GM23338 (cell line): ENCODE results near the gene SLC23A2.
"Not testable (repeated sequence)": the region's sequence is repeated elsewhere in the genome, so short reads cannot be mapped to it uniquely, and the experiment has no call there.

Experiments used
- CTCF ChIP-seq, 2 experiments: fragments of 200-600 bp in 1 of 2; sonication (generic) in 1 of 2; conservative IDR thresholded peaks; 2 replicates each; pipeline versions ENCODE4 v1.5.1 to v1.6.1; 2016 to 2017; ENCODE audit warnings: antibody characterized with exemption in 2 of 2, low read depth in 2 of 2, mild to moderate bottlenecking in 2 of 2, moderate library complexity in 1 of 2
- EZH2 ChIP-seq: fragments of 200-600 bp; sonication (generic); IDR thresholded peaks from one replicate; pipeline ENCODE4 v1.8.0; 2017; ENCODE audit warnings: antibody characterized with exemption, mild to moderate bottlenecking, low read depth; ENCODE audit not compliant: unreplicated experiment

- TF ChIP-seq CTCF (conservative IDR thresholded peaks at IDR 0.05; ENCODE audit: low read depth in 2 of 2); EZH2: not testable (repeated sequence)
These were observed 30.4 kb upstream of the SLC23A2 start for GRCh38 chr20:5031701-5032100.
